GM12873 (cell line): ENCODE results near the gene TTF1.

ENCODE experiments used
- TF ChIP-seq, protein P1 (sequence below): IDR thresholded peaks from 2 replicates; pipeline ENCODE4 v1.5.1; 2012; ENCODE audit warnings: low read depth, mild to moderate bottlenecking, moderate library complexity, low read length, control low read depth; ENCODE audit not compliant: insufficient read depth; ENCODE audit errors: missing control alignments

The TTF1 gene

DNA sequence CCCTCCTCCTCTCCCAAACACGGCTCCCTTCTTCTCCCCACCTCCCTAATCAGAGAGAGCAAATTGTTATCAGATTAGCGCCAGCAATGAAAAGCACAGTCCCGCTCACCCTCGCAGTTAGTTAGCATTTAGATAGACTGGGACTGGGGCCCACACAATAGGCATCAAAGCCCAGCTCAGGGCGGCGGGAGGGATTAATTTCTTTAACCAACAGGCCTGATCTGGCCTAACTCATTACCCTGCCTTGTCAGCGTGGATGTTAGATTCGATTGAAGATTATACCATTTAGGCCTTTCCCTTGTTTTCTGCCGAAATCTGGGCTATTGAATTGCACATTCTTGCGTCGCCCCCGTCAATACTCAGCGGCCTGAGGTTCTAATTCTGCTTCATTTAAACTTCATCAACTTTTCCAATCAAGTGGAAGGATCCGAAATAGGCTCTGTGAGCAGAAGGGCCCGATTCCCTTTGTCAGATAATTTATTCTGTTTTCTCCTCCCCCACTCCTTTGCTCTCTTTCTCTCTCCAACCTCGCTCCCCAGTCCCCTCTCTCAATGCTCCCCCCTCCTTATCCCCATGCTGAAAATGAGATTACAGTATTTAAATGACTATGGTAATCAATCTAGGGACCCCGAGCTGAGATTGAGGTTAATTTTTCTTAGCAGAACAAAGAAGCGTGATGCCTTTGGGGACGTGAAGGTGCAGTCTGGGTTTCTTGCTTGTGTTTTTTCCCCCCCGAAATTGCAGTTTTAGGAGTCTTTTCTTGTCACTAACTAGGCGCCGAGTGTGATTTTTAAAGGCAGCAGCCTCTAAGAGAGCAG, 18.4 kb upstream of the TTF1 start:
- TF ChIP-seq, protein P1, sequence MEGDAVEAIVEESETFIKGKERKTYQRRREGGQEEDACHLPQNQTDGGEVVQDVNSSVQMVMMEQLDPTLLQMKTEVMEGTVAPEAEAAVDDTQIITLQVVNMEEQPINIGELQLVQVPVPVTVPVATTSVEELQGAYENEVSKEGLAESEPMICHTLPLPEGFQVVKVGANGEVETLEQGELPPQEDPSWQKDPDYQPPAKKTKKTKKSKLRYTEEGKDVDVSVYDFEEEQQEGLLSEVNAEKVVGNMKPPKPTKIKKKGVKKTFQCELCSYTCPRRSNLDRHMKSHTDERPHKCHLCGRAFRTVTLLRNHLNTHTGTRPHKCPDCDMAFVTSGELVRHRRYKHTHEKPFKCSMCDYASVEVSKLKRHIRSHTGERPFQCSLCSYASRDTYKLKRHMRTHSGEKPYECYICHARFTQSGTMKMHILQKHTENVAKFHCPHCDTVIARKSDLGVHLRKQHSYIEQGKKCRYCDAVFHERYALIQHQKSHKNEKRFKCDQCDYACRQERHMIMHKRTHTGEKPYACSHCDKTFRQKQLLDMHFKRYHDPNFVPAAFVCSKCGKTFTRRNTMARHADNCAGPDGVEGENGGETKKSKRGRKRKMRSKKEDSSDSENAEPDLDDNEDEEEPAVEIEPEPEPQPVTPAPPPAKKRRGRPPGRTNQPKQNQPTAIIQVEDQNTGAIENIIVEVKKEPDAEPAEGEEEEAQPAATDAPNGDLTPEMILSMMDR = no peak

DNA sequence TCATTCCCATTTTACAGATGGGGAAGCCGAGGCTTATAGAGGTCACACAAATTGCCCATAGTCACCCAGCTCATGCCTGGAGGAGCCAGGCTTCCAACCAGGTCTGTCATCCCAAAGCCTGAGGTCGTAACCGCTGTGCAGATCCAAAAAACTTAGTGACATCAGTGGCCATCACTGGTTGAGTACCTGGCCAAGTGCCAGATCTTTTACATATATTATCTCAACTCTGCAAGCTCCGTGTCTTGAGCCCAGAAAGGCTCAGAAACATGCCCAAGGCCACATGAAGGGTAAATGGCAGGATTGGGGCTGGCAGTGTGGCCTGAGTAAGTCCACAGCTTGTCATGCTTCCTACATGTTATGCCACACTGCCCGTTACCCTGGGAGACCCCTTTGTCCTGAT, 16.9 kb upstream of the TTF1 start:
- TF ChIP-seq, protein P1 = no peak

GRCh38 chr9:132422574-132422973, 15.9 kb upstream of the TTF1 start:
- TF ChIP-seq, protein P1 = no peak

GRCh38 chr9:132418726-132419363, 12.2 kb upstream of the TTF1 start:
- TF ChIP-seq, protein P1 = no peak

GRCh38 chr9:132415181-132415580, 8.5 kb upstream of the TTF1 start:
- TF ChIP-seq, protein P1 = no peak

DNA sequence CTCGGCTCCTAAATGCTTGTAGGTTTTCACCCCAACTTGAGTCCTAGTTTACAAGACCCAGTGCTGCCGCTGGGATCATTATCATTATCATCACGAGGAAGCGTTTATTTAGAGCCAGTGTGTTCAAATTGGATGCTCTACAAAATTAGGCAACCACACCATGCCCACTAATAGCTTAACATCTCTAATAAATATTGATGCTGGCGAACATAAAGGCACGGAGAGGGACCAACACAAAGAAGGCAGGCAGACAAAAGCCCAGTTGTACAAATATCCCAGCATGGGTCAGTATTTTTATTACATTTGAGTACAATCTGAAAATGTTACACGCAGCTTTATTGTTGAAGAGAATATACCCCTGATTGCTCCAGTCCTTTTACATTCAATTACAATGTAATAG, 8.1 kb upstream of the TTF1 start:
- TF ChIP-seq, protein P1 = no peak

DNA sequence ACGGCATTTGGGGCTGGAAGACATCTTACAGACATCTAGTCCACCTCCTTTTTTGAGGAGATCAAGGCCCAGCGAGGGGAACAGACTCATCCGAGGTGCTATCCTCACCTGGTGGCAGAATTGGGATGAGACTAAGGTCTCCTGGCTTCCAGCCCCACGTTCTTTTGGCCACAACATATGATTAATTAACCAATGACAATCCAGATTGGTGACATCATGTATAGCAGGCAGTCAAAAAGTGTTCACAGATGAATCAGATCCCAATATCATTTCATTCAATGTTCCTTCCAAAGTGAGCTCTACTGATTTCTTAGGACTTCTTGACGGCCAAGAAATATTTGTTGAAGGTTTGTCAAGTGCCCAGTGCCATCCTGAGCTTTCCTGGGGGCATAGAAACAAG, 7.3 kb upstream of the TTF1 start:
- TF ChIP-seq, protein P1 = no peak
